HG02610 (cell line): ENCODE results near the gene PALLD.
"Not testable (repeated sequence)": the region's sequence is repeated elsewhere in the genome, so short reads cannot be mapped to it uniquely, and the experiment has no call there.

ENCODE experiments used
- ATAC-seq: cut with Tn5 transposase; IDR thresholded peaks from one replicate; pipeline ENCODE4 v1.9.1; 2021; ENCODE audit warnings: mild to moderate bottlenecking, moderate library complexity; ENCODE audit not compliant: unreplicated experiment

The PALLD gene

GRCh38 chr4:168917138-168917779 is 420.4 kb downstream of the PALLD start:
- no peak for ATAC-seq

- ATAC-seq = no peak
Measured at GRCh38 chr4:168919706-168920324, 423.0 kb downstream of the PALLD start.

- ATAC-seq = no peak
Measured at GRCh38 chr4:168920441-168921065, 423.7 kb downstream of the PALLD start.

GRCh38 chr4:168923526-168924194 is 426.8 kb downstream of the PALLD start:
- ATAC-seq = peak; percentile 82

GRCh38 chr4:168924667-168925066 is 427.8 kb downstream of the PALLD start:
- ATAC-seq = no peak

- ATAC-seq = no peak
Measured at GRCh38 chr4:168925789-168926490, 429.1 kb downstream of the PALLD start.

GRCh38 chr4:168928346-168928745 is 431.5 kb downstream of the PALLD start:
- ATAC-seq = no peak

GRCh38 chr4:168928875-168929274 is 432.0 kb downstream of the PALLD start:
- no peak for ATAC-seq

- no peak for ATAC-seq
Measured at GRCh38 chr4:168930413-168931196, 433.8 kb downstream of the PALLD start.

- ATAC-seq = no peak
Measured at GRCh38 chr4:168931215-168931650, 434.4 kb downstream of the PALLD start.

GRCh38 chr4:168932138-168932537 is 435.3 kb downstream of the PALLD start:
- no peak for ATAC-seq

GRCh38 chr4:168933423-168933822 is 436.6 kb downstream of the PALLD start:
- ATAC-seq = no peak

- ATAC-seq = not testable (repeated sequence)
Measured at GRCh38 chr4:168937473-168937872, 440.6 kb downstream of the PALLD start.

GRCh38 chr4:168942985-168943384 is 446.1 kb downstream of the PALLD start:
- ATAC-seq = no peak

- ATAC-seq = no peak
Measured at GRCh38 chr4:168945291-168945690, 448.4 kb downstream of the PALLD start.

- not testable (repeated sequence) for ATAC-seq
Measured at GRCh38 chr4:168952821-168953246, 456.0 kb downstream of the PALLD start.

- ATAC-seq = no peak
Measured at GRCh38 chr4:168955674-168956073, 458.8 kb downstream of the PALLD start.

- ATAC-seq = no peak
Measured at GRCh38 chr4:168960716-168961115, 463.9 kb downstream of the PALLD start.

GRCh38 chr4:168972596-168972995 is 475.7 kb downstream of the PALLD start:
- ATAC-seq = no peak
